ENCODE data around the gene SYT17. TPM values are rescaled to one million over a fixed set of nuclear protein-coding genes. Genes with fewer than 3 reads are reported as not detected.
A peak's percentile ranks its signal among the peaks of the same experiment; 100 is the strongest.

The SYT17 gene
- total and polyA plus RNA-seq, 8 donors, result 2.0 to 11.4 (median 2.7) TPM

GRCh38 chr16:19264123-19264673, 96.2 kb downstream of the SYT17 start:
- intact Hi-C loops (cut with DNase I), result no loop called here
- WGBS, 2 donors, result 74 to 95% methylated on average over 4 of the region's 4 CpGs
- Histone ChIP-seq H3K36me3 (no peaks in the 10 kb centered on the region), H3K27ac (no peak overlapping the region), H3K4me1 (no peaks in the 10 kb centered on the region), H3K4me3 (no peak overlapping the region), H3K27me3 (no peaks in the 10 kb centered on the region), H3K9me3 (no peaks in the 10 kb centered on the region)
- no peak for TF ChIP-seq CTCF (IDR thresholded peaks at IDR 0.05)
- DNase-seq (no peak), FAIRE-seq (no peak), ATAC-seq (no peak)

- no peak overlapping the region for H3K27ac ChIP-seq
- no peak overlapping the region for H3K4me3 ChIP-seq
- intact Hi-C loops (cut with DNase I), result no loop called here
- no peaks in the 10 kb centered on the region for H3K9me3 ChIP-seq
- H3K36me3 ChIP-seq, result no peaks in the 10 kb centered on the region
- 71 to 78% methylated on average over 9 of the region's 9 CpGs for WGBS, 2 donors
- FAIRE-seq (no peak), ATAC-seq (no peak), DNase-seq (no peak)
- no peak for TF ChIP-seq CTCF (IDR thresholded peaks at IDR 0.05)
- no peaks in the 10 kb centered on the region for H3K27me3 ChIP-seq
- H3K4me1 ChIP-seq, result no peaks in the 10 kb centered on the region
Observed at GRCh38 chr16:19265380-19265930, 97.4 kb downstream of the SYT17 start.

GRCh38 chr16:19266774-19267173, 98.7 kb downstream of the SYT17 start:
- ATAC-seq, result no peak
- no peak for FAIRE-seq
- 85 to 92% methylated on average over 11 of the region's 11 CpGs for WGBS, 2 donors
- no peak overlapping the region for H3K4me3 ChIP-seq
- H3K4me1 ChIP-seq, result no peaks in the 10 kb centered on the region
- TF ChIP-seq CTCF (IDR thresholded peaks at IDR 0.05), result no peak
- no peaks in the 10 kb centered on the region for H3K9me3 ChIP-seq
- H3K27me3 ChIP-seq, result no peaks in the 10 kb centered on the region
- intact Hi-C loops (cut with DNase I), result no loop called here
- no peaks in the 10 kb centered on the region for H3K36me3 ChIP-seq
- no peak for DNase-seq
- no peak overlapping the region for H3K27ac ChIP-seq

GRCh38 chr16:19269098-19269497, 101.1 kb downstream of the SYT17 start:
- H3K9me3 ChIP-seq, result no peaks in the 10 kb centered on the region
- no peak for FAIRE-seq
- DNase-seq, result no peak
- no peaks in the 10 kb centered on the region for H3K27me3 ChIP-seq
- intact Hi-C loops (cut with DNase I), result no loop called here
- H3K4me1 ChIP-seq, result no peaks in the 10 kb centered on the region
- no peak for ATAC-seq
- H3K4me3 ChIP-seq, result no peak overlapping the region
- WGBS, 2 donors, result 65 to 86% methylated on average over 2 of the region's 2 CpGs
- H3K27ac ChIP-seq, result no peak overlapping the region
- H3K36me3 ChIP-seq, result no peaks in the 10 kb centered on the region
- TF ChIP-seq CTCF (IDR thresholded peaks at IDR 0.05), result no peak

- Histone ChIP-seq H3K9me3 (no peaks in the 10 kb centered on the region), H3K27me3 (no peaks in the 10 kb centered on the region), H3K4me1 (no peaks in the 10 kb centered on the region), H3K27ac (no peak overlapping the region), H3K36me3 (no peaks in the 10 kb centered on the region), H3K4me3 (no peak overlapping the region)
- 56 to 69% methylated on average over 1 of the region's 1 CpG for WGBS, 2 donors
- DNase-seq (peak in 2 of 6 donors; percentile 8 to 15), ATAC-seq (peak; percentile 26 to 62 (median 48)), FAIRE-seq (no peak)
- TF ChIP-seq CTCF (IDR thresholded peaks at IDR 0.05), result no peak
- intact Hi-C loops (cut with DNase I), result no loop called here
Observed at GRCh38 chr16:19274165-19274797, 106.2 kb downstream of the SYT17 start.

All from pancreas (tissue), 10 donors.